ENCODE measurements around the gene CXCL17.
A peak's percentile ranks its signal among the peaks of the same experiment; 100 is the strongest.

CXCL17 gene

GRCh38 chr19:42480335-42481095 is 37.8 kb upstream of the CXCL17 start:
- Histone ChIP-seq H3K4me1 (no peaks in the 10 kb centered on the region), H3K4me3 (ENCODE audit: low read depth, low read length) (no peak overlapping the region), H3K27ac (peak overlapping the region; percentile 6), H3K27me3 (ENCODE audit: control insufficient read depth, insufficient read depth, low read length) (no peaks in the 10 kb centered on the region), H3K36me3 (ENCODE audit: control insufficient read depth, insufficient read depth, low read length) (no peaks in the 10 kb centered on the region), H3K79me2 (no peaks in the 10 kb centered on the region), H3K9me3 (ENCODE audit: control insufficient read depth, low read length) (no peaks in the 10 kb centered on the region), H2AFZ (peak overlapping the region; percentile 9), H3K9ac (no peak overlapping the region), H3K4me2 (ENCODE audit: low read length) (no peak overlapping the region)
- TF ChIP-seq CTCF (IDR thresholded peaks at IDR 0.05) = no peak

GRCh38 chr19:42479736-42480135 is 37.0 kb upstream of the CXCL17 start:
- Histone ChIP-seq H3K36me3 (ENCODE audit: control insufficient read depth, insufficient read depth, low read length) (no peaks in the 10 kb centered on the region), H3K4me3 (ENCODE audit: low read depth, low read length) (no peak overlapping the region), H3K4me1 (no peaks in the 10 kb centered on the region), H3K4me2 (ENCODE audit: low read length) (no peak overlapping the region), H3K27me3 (ENCODE audit: control insufficient read depth, insufficient read depth, low read length) (no peaks in the 10 kb centered on the region), H3K9ac (no peak overlapping the region), H2AFZ (no peak overlapping the region), H3K79me2 (no peaks in the 10 kb centered on the region), H3K9me3 (ENCODE audit: control insufficient read depth, low read length) (no peaks in the 10 kb centered on the region), H3K27ac (no peak overlapping the region)
- TF ChIP-seq CTCF (IDR thresholded peaks at IDR 0.05) = no peak

- Histone ChIP-seq H3K27ac (no peak overlapping the region), H3K4me2 (ENCODE audit: low read length) (no peak overlapping the region), H3K4me3 (ENCODE audit: low read depth, low read length) (no peak overlapping the region), H3K27me3 (ENCODE audit: control insufficient read depth, insufficient read depth, low read length) (no peaks in the 10 kb centered on the region), H3K36me3 (ENCODE audit: control insufficient read depth, insufficient read depth, low read length) (no peaks in the 10 kb centered on the region), H3K9ac (no peak overlapping the region), H3K79me2 (no peaks in the 10 kb centered on the region), H2AFZ (no peak overlapping the region), H3K4me1 (no peaks in the 10 kb centered on the region), H3K9me3 (ENCODE audit: control insufficient read depth, low read length) (no peaks in the 10 kb centered on the region)
- no peak for TF ChIP-seq CTCF (IDR thresholded peaks at IDR 0.05)
Measured at GRCh38 chr19:42478765-42479311, 36.1 kb upstream of the CXCL17 start.

GRCh38 chr19:42477933-42478332 is 35.2 kb upstream of the CXCL17 start:
- Histone ChIP-seq H3K9ac (no peak overlapping the region), H3K4me3 (ENCODE audit: low read depth, low read length) (no peak overlapping the region), H3K9me3 (ENCODE audit: control insufficient read depth, low read length) (no peaks in the 10 kb centered on the region), H3K79me2 (no peaks in the 10 kb centered on the region), H3K27me3 (ENCODE audit: control insufficient read depth, insufficient read depth, low read length) (no peaks in the 10 kb centered on the region), H3K4me2 (ENCODE audit: low read length) (no peak overlapping the region), H3K27ac (no peak overlapping the region), H3K36me3 (ENCODE audit: control insufficient read depth, insufficient read depth, low read length) (no peaks in the 10 kb centered on the region), H2AFZ (no peak overlapping the region), H3K4me1 (no peaks in the 10 kb centered on the region)
- no peak for TF ChIP-seq CTCF (IDR thresholded peaks at IDR 0.05)

- H3K9me3 ChIP-seq (ENCODE audit: control insufficient read depth, low read length) = no peaks in the 10 kb centered on the region
- TF ChIP-seq CTCF (IDR thresholded peaks at IDR 0.05) = no peak
- no peak overlapping the region for H2AFZ ChIP-seq
- H3K4me3 ChIP-seq (ENCODE audit: low read depth, low read length) = no peak overlapping the region
- no peak overlapping the region for H3K27ac ChIP-seq
- H3K27me3 ChIP-seq (ENCODE audit: control insufficient read depth, insufficient read depth, low read length) = no peaks in the 10 kb centered on the region
- no peak overlapping the region for H3K4me2 ChIP-seq (ENCODE audit: low read length)
- no peaks in the 10 kb centered on the region for H3K36me3 ChIP-seq (ENCODE audit: control insufficient read depth, insufficient read depth, low read length)
- no peaks in the 10 kb centered on the region for H3K79me2 ChIP-seq
- no peaks in the 10 kb centered on the region for H3K4me1 ChIP-seq
- H3K9ac ChIP-seq = no peak overlapping the region
Measured at GRCh38 chr19:42477117-42477516, 34.4 kb upstream of the CXCL17 start.
